Pancreas (tissue), 10 donors: Measurements from ENCODE around the gene LCN2. TPM values are rescaled to one million over a fixed set of nuclear protein-coding genes. Genes with fewer than 3 reads are reported as not detected.

Experiments
- ATAC-seq, 4 donors: fragments of 200-7000 bp; cut with Tn5 transposase; one replicate each; pipeline versions ENCODE4 v1.8.0 to v1.9.1; 2020; ENCODE audit warnings: mild to moderate bottlenecking in 4 of 4, moderate library complexity in 4 of 4
- DNase-seq, 6 donors: peaks; one replicate each; pipeline ENCODE4 v3.0.0-alpha.2; 2020
- FAIRE-seq: peaks from 2 replicates; lab custom pipeline; 2012; peaks lifted over from hg19 to GRCh38; lab: Jason Lieb, UNC
- H3K27ac ChIP-seq, 4 donors: fragments of 200-600 bp; sonication (generic); 1 replicate in 3 of 4; 2 replicates in 1 of 4; pipeline versions ENCODE4 v1.5.0 to v1.8.0; 2020
- H3K27me3 ChIP-seq, 4 donors: fragments of 200-600 bp; one replicate each; pipeline ENCODE4 v1.8.0; 2021
- H3K36me3 ChIP-seq, 3 donors: fragments of 200-600 bp; sonication (generic) in 1 of 3; one replicate each; pipeline versions ENCODE4 v1.5.0 to v1.8.0; 2020 to 2021
- H3K4me1 ChIP-seq, 3 donors: fragments of 200-600 bp; one replicate each; pipeline ENCODE4 v1.8.0; 2021
- H3K4me3 ChIP-seq, 4 donors: fragments of 200-600 bp; sonication (generic) in 2 of 4; one replicate each; pipeline versions ENCODE4 v1.5.0 to v1.8.0; 2020 to 2021
- H3K9me3 ChIP-seq, 4 donors: fragments of 200-600 bp; one replicate each; pipeline ENCODE4 v1.8.0; 2021
- CTCF ChIP-seq, 4 donors: fragments of 200-600 bp; sonication (generic) in 3 of 4; IDR thresholded peaks; one replicate each; pipeline versions ENCODE4 v1.5.0 to v1.8.0; 2021; ENCODE audit warnings: antibody characterized with exemption in 4 of 4
- WGBS, 2 donors: extraction: QIAGEN DNeasy Blood & Tissue Kit; methylation state at CpG; one replicate each; pipeline ENCODE4 v1.1.7; 2013; 5-methylcytosine and 5-hydroxymethylcytosine counted together
- intact Hi-C, 3 donors: fragments of 100-400 bp; cut with DNase I; formaldehyde crosslinking; loops; one replicate each; pipeline versions ENCODE4 v1.11.1 to v1.14.2; 2022
- polyA plus RNA-seq, 2 donors: library from polyadenylated mRNA; stranded (reverse); fragments of 200-250 nt; gene quantifications; one replicate each; pipeline ENCODE4 v1.2.3, GENCODE V29; 2013
- total RNA-seq, 6 donors: library from RNA; stranded (reverse); fragmentation: NEBNext Ultra II Directional in 4 of 6; extraction: Animal tissue kit (Norgen Biotek cat#: 25700) in 4 of 6; gene quantifications; one replicate each; pipeline versions ENCODE4 v1.2.1 to v1.2.4, GENCODE V29; 2021 to 2023
- donor health status: healthy with polysubstance abuse.
- donor health status: DM: no; HTN: no; CAD: no; lungs with moderate emphysema.
- donor health status: DM: no; HTN: no; CAD: no.
- donor health status: control.
- donor health status: control.
- donor health status: Bipolar disorder and iron deficiency.
- donor health status: DM: yes; HTN: yes; CAD: no.
- donor health status: DM: no; HTN: no; CAD: no.
- donor health status: DM: no; HTN: no; CAD: no.
- donor health status: DM: yes; HTN: yes; CAD: no.

Gene LCN2
- total and polyA plus RNA-seq, 8 donors, result 6.3 to 158 (median 49.5) TPM

DNA sequence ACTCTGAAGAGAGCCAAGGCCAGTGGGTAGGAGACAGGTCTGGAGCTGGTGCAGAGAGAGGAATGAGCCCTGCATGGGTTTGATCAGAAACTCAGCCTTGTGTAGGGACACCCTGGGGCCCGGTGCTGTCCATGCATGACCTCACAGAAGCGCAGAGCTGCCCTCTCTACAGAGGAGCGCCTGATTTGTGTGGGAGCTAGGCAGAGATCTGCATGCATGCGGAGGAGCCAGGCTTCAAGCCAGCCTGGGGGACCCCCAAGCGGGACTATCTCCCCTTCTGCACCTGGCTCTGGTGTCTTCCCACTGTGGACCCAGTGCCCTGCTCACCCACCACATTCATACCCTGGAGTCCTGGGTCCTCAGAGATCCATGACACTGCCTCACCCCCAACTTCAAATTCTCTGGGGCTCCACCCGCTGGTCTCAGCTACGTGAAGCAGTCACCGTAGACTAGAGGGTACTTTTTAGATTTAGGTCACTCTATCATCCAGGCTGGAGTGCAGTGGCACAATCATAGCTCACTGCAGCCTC is 2.6 kb upstream of the LCN2 start:
- no peaks in the 10 kb centered on the region for H3K9me3 ChIP-seq
- 90 to 93% methylated on average over 8 of the region's 8 CpGs for WGBS, 2 donors
- no peak overlapping the region for H3K27ac ChIP-seq
- peaks cover 11 to 18% (median 12%) of the 10 kb centered on the region in 3 donors for H3K4me1 ChIP-seq
- no peak for TF ChIP-seq CTCF (IDR thresholded peaks at IDR 0.05)
- FAIRE-seq (no peak), DNase-seq (peak in 3 of 6 donors; percentile 16 to 43 (median 38)), ATAC-seq (no peak)
- no peaks in the 10 kb centered on the region for H3K27me3 ChIP-seq
- intact Hi-C loops, result no loop called here
- H3K4me3 ChIP-seq, result no peak overlapping the region
- H3K36me3 ChIP-seq, result no peaks in the 10 kb centered on the region

DNA sequence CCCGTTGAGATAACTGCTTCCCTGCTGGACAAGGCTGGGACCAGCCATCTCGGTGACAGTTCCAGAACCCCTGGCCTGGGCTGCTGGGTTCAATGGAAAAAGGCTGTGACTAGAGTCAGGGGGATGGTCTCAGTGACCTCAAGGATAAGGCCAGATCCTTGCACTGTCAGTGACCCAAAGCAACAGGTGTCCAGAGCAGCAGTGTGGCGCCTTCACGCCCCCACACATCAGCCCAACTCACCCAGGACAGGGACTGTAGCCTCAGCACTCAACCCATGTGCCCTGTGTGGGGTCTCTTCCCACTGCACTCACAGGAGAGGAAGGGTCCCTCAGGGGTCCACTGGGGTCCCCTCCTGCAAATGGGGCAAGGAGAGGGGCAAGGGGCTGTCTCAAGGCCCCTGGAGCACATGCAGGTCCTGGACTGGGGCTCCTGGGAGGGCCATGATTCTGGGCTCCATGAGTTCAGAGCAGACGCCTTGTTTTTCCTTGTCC is 698 bp upstream of the LCN2 start:
- H3K4me3 ChIP-seq, result no peak overlapping the region
- ATAC-seq (peak in 1 of 4 donors; percentile 1), DNase-seq (peak in 3 of 6 donors; percentile 25 to 59 (median 40)), FAIRE-seq (no peak)
- TF ChIP-seq CTCF (IDR thresholded peaks at IDR 0.05), result no peak
- 78 to 85% methylated on average over 5 of the region's 5 CpGs for WGBS, 2 donors
- H3K9me3 ChIP-seq, result no peaks in the 10 kb centered on the region
- H3K4me1 ChIP-seq, result peaks cover 11 to 18% (median 12%) of the 10 kb centered on the region in 3 donors
- intact Hi-C loops, result no loop called here
- H3K27ac ChIP-seq, result peak overlapping the region; percentile 60 to 87 (median 71)
- no peaks in the 10 kb centered on the region for H3K27me3 ChIP-seq
- no peaks in the 10 kb centered on the region for H3K36me3 ChIP-seq

DNA sequence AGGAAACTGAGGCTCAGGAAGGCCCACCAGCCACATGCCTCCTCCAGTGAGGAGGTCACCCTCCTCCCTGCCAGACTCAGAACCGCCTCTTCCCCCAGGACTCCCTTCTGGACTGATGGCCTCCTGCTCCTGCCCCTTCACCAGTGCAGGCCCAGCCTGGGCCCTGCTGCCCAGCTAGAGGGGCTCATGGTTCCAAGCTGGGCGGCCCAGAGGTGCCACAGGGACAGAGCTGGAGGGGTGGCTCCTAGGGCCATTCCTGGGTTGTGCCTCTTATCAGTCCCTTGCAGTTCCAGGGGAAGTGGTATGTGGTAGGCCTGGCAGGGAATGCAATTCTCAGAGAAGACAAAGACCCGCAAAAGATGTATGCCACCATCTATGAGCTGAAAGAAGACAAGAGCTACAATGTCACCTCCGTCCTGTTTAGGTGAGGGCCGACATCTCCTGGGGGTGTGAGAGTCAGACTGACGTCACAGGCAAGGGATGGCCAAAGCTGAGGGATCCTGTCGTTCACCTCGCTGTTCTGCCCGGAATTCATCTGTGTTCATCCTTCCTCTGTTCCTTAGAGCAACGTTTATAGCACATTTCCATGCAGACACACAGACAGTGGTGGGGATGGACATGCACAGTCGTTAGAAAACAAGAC is 819 bp downstream of the LCN2 start:
- intact Hi-C loops, result no loop called here
- WGBS, 2 donors, result 78 to 80% methylated on average over 11 of the region's 11 CpGs
- peak overlapping the region in 2 of 4 donors; percentile 77 to 87 for H3K27ac ChIP-seq

DNA sequence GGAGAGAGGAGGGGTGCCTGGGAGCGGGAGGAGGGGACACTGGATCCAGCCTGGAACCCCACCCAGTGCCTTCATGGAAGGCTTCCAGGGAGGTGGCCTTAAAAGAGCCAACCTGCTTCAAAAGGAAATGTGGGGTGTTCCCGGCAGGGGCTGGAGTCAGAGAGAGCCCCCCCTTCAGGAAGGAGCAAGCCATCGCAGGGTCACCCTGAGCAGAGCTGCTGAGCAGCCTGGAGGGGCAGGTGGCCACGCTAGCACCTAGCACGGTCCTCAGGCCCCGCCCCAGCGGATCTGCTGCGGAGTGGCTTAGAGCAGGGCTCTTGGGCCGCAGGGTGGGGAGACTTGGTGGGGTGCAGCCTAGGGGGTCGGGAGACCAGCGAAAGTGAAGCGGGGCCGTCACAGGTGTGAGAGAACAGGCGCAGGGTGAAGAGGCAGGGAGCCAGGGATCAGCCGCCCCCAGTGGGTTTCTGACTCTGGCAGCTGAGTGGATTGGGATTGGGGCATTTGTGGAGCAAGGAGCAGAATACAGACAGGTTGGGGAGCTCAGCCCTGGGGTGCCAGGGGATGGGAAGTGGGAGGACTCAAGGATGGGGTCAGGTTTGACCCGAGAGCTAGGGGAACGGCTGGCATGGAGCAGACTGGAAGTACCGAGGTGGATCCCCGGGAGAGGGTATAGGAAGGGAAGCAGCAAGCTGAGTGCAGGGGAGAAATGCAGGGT is 1.5 kb downstream of the LCN2 start:
- H3K36me3 ChIP-seq, result no peaks in the 10 kb centered on the region
- FAIRE-seq (no peak), ATAC-seq (peak in 1 of 4 donors; percentile 8), DNase-seq (peak in 2 of 6 donors; percentile 55 to 66)
- no peaks in the 10 kb centered on the region for H3K27me3 ChIP-seq
- WGBS, 2 donors, result 77% methylated on average over 19 of the region's 19 CpGs
- no peak for TF ChIP-seq CTCF (IDR thresholded peaks at IDR 0.05)
- H3K4me1 ChIP-seq, result peaks cover 11 to 18% (median 12%) of the 10 kb centered on the region in 3 donors
- H3K9me3 ChIP-seq, result no peaks in the 10 kb centered on the region
- H3K4me3 ChIP-seq, result no peak overlapping the region
- no peak overlapping the region for H3K27ac ChIP-seq
- intact Hi-C loops, result no loop called here

More for the DNA sequence above, 819 bp downstream of the LCN2 start:
- no peak for FAIRE-seq
- ATAC-seq, result no peak
- Histone ChIP-seq H3K9me3 (no peaks in the 10 kb centered on the region), H3K4me1 (peaks cover 11 to 18% (median 12%) of the 10 kb centered on the region in 3 donors), H3K27me3 (no peaks in the 10 kb centered on the region), H3K36me3 (no peaks in the 10 kb centered on the region), H3K4me3 (peak overlapping the region in 1 of 4 donors; percentile 12)
- TF ChIP-seq CTCF (IDR thresholded peaks at IDR 0.05), result no peak
- DNase-seq, result peak in 2 of 6 donors; percentile 51 to 52
